ENCODE results near the gene PAX9.

- TF ChIP-seq LEF1 (IDR thresholded peaks at IDR 0.05; ENCODE audit: borderline replicate concordance), result no peak
- TF ChIP-seq FOXM1 (IDR thresholded peaks at IDR 0.05; ENCODE audit: borderline replicate concordance), result no peak
- TF ChIP-seq ELF4 (IDR thresholded peaks at IDR 0.05), result no peak
- TF ChIP-seq ZNF384 (IDR thresholded peaks at IDR 0.05), result no peak
- TF ChIP-seq BHLHE40 (IDR thresholded peaks at IDR 0.05; ENCODE audit: borderline replicate concordance), result no peak
- 0 out of 2 replicates have a peak, but pooled peaks have one; percentile 6 for TF ChIP-seq L3MBTL2 (conservative IDR thresholded peaks at IDR 0.05)
- no peak for TF ChIP-seq NFRKB (IDR thresholded peaks at IDR 0.05)
- TF ChIP-seq FOXK2 (IDR thresholded peaks at IDR 0.05), result no peak
- TF ChIP-seq SUZ12 (IDR thresholded peaks at IDR 0.05), result no peak
- TF ChIP-seq, protein P1, sequence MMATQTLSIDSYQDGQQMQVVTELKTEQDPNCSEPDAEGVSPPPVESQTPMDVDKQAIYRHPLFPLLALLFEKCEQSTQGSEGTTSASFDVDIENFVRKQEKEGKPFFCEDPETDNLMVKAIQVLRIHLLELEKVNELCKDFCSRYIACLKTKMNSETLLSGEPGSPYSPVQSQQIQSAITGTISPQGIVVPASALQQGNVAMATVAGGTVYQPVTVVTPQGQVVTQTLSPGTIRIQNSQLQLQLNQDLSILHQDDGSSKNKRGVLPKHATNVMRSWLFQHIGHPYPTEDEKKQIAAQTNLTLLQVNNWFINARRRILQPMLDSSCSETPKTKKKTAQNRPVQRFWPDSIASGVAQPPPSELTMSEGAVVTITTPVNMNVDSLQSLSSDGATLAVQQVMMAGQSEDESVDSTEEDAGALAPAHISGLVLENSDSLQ (IDR thresholded peaks at IDR 0.05), result no peak
- no peak for TF ChIP-seq ARNT (IDR thresholded peaks at IDR 0.05)
- TF ChIP-seq TARDBP (IDR thresholded peaks at IDR 0.05), result no peak
- no peak for TF ChIP-seq SP1 (IDR thresholded peaks at IDR 0.05)
These were observed 1.1 kb downstream of the PAX9 start for GRCh38 chr14:36662543-36663403.

All from HEK293T (cell line).